Thyroid gland (tissue), 4 donors: ENCODE measurements around the gene KREMEN1.

Experiments used
- CTCF ChIP-seq, 6 experiments: fragments of 200-600 bp in 3 of 6; fragments of 450-650 bp in 3 of 6; sonication (generic) in 3 of 6; IDR thresholded peaks; one replicate each; pipeline ENCODE4 v1.5.1; 2016 to 2019; ENCODE audit warnings: antibody characterized with exemption in 6 of 6, mild to moderate bottlenecking in 2 of 6, inconsistent platforms in 1 of 6, moderate library complexity in 1 of 6
- POLR2A ChIP-seq, 2 donors: fragments of 450-650 bp; IDR thresholded peaks; one replicate each; pipeline ENCODE4 v1.6.1; 2017; ENCODE audit warnings: antibody characterized with exemption in 2 of 2, mild to moderate bottlenecking in 2 of 2, moderate library complexity in 1 of 2

GRCh38 chr22:29195118-29195963, 122.5 kb downstream of the KREMEN1 start:
- TF ChIP-seq CTCF (IDR thresholded peaks at IDR 0.05) (no peak), POLR2A (IDR thresholded peaks at IDR 0.05) (no peak)
